22Rv1 (cell line): ENCODE results near the gene RCL1.

Experiments
- CTCF ChIP-seq: fragments of 450-650 bp; IDR thresholded peaks from 2 replicates; pipeline ENCODE4 v1.5.1; 2017; ENCODE audit warnings: mild to moderate bottlenecking
- ZFX ChIP-seq: fragments of 450-650 bp; IDR thresholded peaks from 2 replicates; pipeline ENCODE4 v1.6.1; 2017; ENCODE audit warnings: antibody characterized with exemption, borderline replicate concordance

- TF ChIP-seq CTCF (no peak), ZFX (no peak)
Observed at GRCh38 chr9:4743131-4743875, 49.4 kb upstream of the RCL1 start.
